ENCODE data around the gene MYO5C. TPM values are rescaled to one million over a fixed set of nuclear protein-coding genes. Genes with fewer than 3 reads are reported as not detected.

Gene MYO5C
- total RNA-seq, 4 donors from 2014 or later = 28.9 to 36.9 (median 32.5) TPM

DNA sequence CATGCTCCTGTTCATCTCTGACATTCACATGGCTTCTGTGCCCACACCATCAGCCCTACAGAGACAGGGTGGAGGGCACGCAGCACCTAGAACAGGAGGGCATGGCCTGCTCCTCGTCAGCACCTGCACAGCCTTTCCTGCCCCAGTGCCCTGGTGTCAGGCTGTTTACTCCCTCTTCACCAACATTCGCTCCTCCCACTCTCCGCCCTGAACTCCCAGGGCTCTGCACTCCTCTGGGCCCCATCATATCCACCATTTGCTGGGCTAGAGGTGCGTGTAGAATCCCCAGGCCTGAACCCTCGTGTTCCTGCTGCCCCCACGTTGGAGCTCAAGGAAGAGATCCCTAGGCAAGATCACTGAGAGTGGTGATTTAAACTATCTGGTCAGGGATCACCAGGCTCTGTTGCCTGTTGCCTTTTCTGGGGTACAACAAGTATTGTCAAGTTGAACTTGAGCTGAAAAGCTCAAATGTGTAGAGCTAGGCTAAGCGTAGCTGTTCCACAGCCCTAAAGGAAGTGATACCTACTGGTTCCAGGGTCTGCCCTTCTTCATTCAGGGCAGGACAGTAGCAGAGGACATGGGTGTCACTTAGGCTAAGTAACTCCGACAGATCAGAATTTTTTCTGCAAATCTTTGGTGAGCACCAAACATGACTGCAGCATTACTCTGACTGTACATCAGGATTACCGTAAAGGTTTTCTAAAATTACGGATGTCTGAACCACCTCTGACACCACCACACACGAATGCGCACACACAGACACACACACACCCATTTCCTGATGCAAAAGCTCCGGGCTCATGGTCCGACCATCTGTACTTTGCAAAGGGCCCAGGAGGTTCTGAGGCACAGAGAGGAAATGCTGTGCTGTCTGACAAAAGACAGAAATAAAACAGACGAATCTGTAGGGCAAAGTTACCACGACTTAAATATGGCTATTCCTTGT lies 60.7 kb downstream of the MYO5C start:
- TF ChIP-seq POLR2A (IDR thresholded peaks at IDR 0.05) = no peak
- TF ChIP-seq, protein P1, sequence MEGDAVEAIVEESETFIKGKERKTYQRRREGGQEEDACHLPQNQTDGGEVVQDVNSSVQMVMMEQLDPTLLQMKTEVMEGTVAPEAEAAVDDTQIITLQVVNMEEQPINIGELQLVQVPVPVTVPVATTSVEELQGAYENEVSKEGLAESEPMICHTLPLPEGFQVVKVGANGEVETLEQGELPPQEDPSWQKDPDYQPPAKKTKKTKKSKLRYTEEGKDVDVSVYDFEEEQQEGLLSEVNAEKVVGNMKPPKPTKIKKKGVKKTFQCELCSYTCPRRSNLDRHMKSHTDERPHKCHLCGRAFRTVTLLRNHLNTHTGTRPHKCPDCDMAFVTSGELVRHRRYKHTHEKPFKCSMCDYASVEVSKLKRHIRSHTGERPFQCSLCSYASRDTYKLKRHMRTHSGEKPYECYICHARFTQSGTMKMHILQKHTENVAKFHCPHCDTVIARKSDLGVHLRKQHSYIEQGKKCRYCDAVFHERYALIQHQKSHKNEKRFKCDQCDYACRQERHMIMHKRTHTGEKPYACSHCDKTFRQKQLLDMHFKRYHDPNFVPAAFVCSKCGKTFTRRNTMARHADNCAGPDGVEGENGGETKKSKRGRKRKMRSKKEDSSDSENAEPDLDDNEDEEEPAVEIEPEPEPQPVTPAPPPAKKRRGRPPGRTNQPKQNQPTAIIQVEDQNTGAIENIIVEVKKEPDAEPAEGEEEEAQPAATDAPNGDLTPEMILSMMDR (IDR thresholded peaks at IDR 0.05) = no peak
- H3K4me3 ChIP-seq = no peak overlapping the region
- no peak for DNase-seq
- H3K4me1 ChIP-seq = no peaks in the 10 kb centered on the region
- H3K27ac ChIP-seq = no peak overlapping the region
- H3K36me3 ChIP-seq = no peaks in the 10 kb centered on the region
- no peaks in the 10 kb centered on the region for H3K27me3 ChIP-seq
- intact Hi-C loops (cut with DNase I; ENCODE audit: low total_unique reads) = no loop called here
- no peaks in the 10 kb centered on the region for H3K9me3 ChIP-seq

DNA sequence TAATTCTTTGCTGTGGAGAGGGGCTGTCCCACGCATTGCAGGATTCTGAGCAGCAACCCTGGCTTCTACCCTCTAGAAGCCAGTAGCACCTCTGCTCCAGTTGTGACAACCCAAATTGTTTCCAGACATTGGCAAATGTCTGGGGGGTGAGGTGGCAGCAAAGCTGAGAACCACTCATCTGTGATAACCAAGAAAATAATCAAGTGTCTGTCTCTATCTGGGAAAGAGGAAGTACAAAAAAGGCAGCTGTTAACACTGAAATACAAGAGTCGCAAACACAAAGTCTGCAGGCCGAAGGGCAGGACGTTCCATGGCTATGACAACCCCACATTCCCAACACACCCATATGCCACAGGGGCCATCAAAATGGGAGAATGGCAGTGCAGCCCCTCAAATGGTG lies 62.2 kb downstream of the MYO5C start:
- TF ChIP-seq, protein P1 (IDR thresholded peaks at IDR 0.05) = no peak
- TF ChIP-seq POLR2A (IDR thresholded peaks at IDR 0.05) = no peak
- Histone ChIP-seq H3K9me3 (no peaks in the 10 kb centered on the region), H3K27me3 (no peaks in the 10 kb centered on the region), H3K27ac (no peak overlapping the region), H3K4me3 (no peak overlapping the region), H3K4me1 (no peaks in the 10 kb centered on the region), H3K36me3 (no peaks in the 10 kb centered on the region)
- intact Hi-C loops (cut with DNase I; ENCODE audit: low total_unique reads) = no loop called here
- DNase-seq = no peak

DNA sequence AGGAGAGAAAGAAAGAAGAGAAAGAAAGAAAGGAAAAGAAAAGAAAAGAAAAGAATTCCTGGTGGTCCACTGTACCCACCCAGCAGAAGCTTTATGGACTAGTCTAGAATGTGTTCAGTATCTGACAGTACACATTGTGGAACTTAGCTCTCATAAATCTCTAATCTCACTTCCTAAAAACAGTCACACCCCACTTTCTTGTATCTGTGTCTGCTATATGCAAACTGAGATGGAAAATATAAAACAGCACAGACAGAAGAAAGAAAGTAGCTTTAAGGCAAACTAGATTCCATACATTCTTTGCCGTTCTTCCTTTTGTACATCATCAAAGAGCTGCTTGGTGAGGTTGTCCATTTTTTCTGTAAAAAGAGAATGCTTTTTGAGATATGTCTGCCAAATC lies 63.3 kb downstream of the MYO5C start:
- H3K4me3 ChIP-seq = no peak overlapping the region
- TF ChIP-seq, protein P1 (IDR thresholded peaks at IDR 0.05) = no peak
- no peak for TF ChIP-seq POLR2A (IDR thresholded peaks at IDR 0.05)
- no peaks in the 10 kb centered on the region for H3K36me3 ChIP-seq
- H3K27ac ChIP-seq = no peak overlapping the region
- no peaks in the 10 kb centered on the region for H3K9me3 ChIP-seq
- intact Hi-C loops (cut with DNase I; ENCODE audit: low total_unique reads) = no loop called here
- no peak for DNase-seq
- no peaks in the 10 kb centered on the region for H3K27me3 ChIP-seq
- no peaks in the 10 kb centered on the region for H3K4me1 ChIP-seq

DNA sequence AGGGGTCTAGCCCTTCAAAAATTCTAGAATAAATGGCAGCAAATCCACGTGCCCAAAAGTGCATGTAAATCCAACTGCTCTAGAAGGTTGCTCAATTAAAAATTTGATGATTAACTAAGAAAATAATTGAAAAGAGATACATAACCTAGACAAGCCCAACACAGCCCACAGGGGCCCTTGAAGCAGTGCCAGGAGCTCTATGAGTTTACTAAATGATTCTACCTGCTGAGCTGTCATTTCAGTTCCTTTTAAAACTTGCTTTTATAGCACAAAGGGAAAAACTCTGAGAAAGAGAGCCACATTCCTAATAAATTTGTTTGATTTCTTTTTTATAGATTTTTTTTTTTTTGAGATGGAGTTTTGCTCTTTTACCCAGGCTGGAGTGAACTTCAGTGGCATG lies 65.5 kb downstream of the MYO5C start:
- Histone ChIP-seq H3K27me3 (no peaks in the 10 kb centered on the region), H3K4me1 (no peaks in the 10 kb centered on the region), H3K4me3 (no peak overlapping the region), H3K9me3 (no peaks in the 10 kb centered on the region), H3K27ac (no peak overlapping the region), H3K36me3 (no peaks in the 10 kb centered on the region)
- intact Hi-C loops (cut with DNase I; ENCODE audit: low total_unique reads) = no loop called here
- no peak for DNase-seq
- TF ChIP-seq POLR2A (IDR thresholded peaks at IDR 0.05) = no peak
- TF ChIP-seq, protein P1 (IDR thresholded peaks at IDR 0.05) = no peak

DNA sequence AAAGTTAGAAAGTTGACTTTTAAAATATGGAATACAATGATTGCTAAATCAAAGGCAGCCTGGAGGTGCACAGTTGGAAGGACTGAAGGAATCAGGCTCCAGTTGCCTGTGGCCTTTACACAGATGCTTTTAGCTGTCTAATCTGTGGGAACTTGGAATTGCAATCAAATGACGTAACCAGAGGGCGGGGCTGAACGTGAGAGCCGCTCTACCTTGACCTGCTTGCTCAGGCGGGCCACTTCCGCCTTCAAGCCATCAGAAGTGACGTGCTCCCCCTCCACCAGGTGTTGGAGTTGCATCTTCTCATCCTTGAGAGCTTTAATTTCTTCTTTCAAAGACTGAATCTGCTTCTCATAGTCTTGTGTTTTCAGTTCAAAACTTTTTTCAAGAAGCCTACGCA lies 66.7 kb downstream of the MYO5C start:
- intact Hi-C loops (cut with DNase I; ENCODE audit: low total_unique reads) = no loop called here

More for the DNA sequence above, 66.7 kb downstream of the MYO5C start:
- Histone ChIP-seq H3K9me3 (no peaks in the 10 kb centered on the region), H3K4me3 (no peak overlapping the region), H3K27ac (no peak overlapping the region), H3K36me3 (no peaks in the 10 kb centered on the region), H3K4me1 (no peaks in the 10 kb centered on the region), H3K27me3 (no peaks in the 10 kb centered on the region)
- DNase-seq = no peak
- TF ChIP-seq POLR2A (IDR thresholded peaks at IDR 0.05) = no peak
- TF ChIP-seq, protein P1 (IDR thresholded peaks at IDR 0.05) = no peak

All from uterus (tissue), 4 donors.